Left lung (tissue), 10 donors: ENCODE measurements around the gene A2M. TPM values are rescaled to one million over a fixed set of nuclear protein-coding genes. Genes with fewer than 3 reads are reported as not detected.

ENCODE experiments used
- ATAC-seq: fragments of 200-7000 bp; cut with Tn5 transposase; one replicate; pipeline ENCODE4 v1.9.1; 2020; ENCODE audit warnings: moderate library complexity
- DNase-seq, 4 donors: peaks; one replicate each; pipeline ENCODE4 v3.0.0-alpha.2; 2013 to 2020
- H3K27ac ChIP-seq, 2 donors: fragments of 200-600 bp; sonication (generic) in 1 of 2; one replicate each; pipeline versions ENCODE4 v1.5.0 to v1.8.0; 2020 to 2021
- H3K27me3 ChIP-seq, 2 donors: fragments of 200-600 bp; sonication (generic) in 1 of 2; one replicate each; pipeline versions ENCODE4 v1.5.0 to v1.8.0; 2020 to 2021
- H3K36me3 ChIP-seq, 2 donors: fragments of 200-600 bp; sonication (generic) in 1 of 2; one replicate each; pipeline versions ENCODE4 v1.5.0 to v1.8.0; 2020 to 2021
- H3K4me1 ChIP-seq, 2 donors: fragments of 200-600 bp; one replicate each; pipeline ENCODE4 v1.8.0; 2021
- H3K4me3 ChIP-seq, 2 donors: fragments of 200-600 bp; sonication (generic) in 1 of 2; one replicate each; pipeline versions ENCODE4 v1.5.0 to v1.8.0; 2020 to 2021; ENCODE audit warnings: mild to moderate bottlenecking in 1 of 2
- H3K9me3 ChIP-seq, 2 donors: fragments of 200-600 bp; sonication (generic) in 1 of 2; one replicate each; pipeline versions ENCODE4 v1.5.0 to v1.8.0; 2020 to 2021
- intact Hi-C, 2 donors: fragments of 100-400 bp; cut with DNase I; formaldehyde crosslinking; loops; one replicate each; pipeline versions ENCODE4 v1.11.2 to v1.14.2; 2022
- polyA plus RNA-seq, 6 donors: library from polyadenylated mRNA; unstranded; fragments of 120-200 nt; gene quantifications; one replicate each; pipeline ENCODE4 v1.2.1, GENCODE V29; 2013; ENCODE audit not compliant: insufficient read length in 6 of 6
- total RNA-seq, 2 donors: library from RNA; stranded (reverse); fragmentation: NEBNext Ultra II Directional; extraction: Animal tissue kit (Norgen Biotek cat#: 25700); gene quantifications; one replicate each; pipeline ENCODE4 v1.2.1, GENCODE V29; 2021
- TF ChIP-seq, protein P1 (sequence below), 2 donors: fragments of 200-600 bp; sonication (generic) in 1 of 2; IDR thresholded peaks; one replicate each; pipeline versions ENCODE4 v1.5.0 to v1.8.0; 2021; ENCODE audit warnings: antibody characterized with exemption in 2 of 2
- donor health status: DM: no; HTN: yes; CAD: no.
- donor health status: DM: no; HTN: no; CAD: no.

The A2M gene
- total and polyA plus RNA-seq, 8 donors: 814 to 2,660 (median 2,105) TPM

DNA sequence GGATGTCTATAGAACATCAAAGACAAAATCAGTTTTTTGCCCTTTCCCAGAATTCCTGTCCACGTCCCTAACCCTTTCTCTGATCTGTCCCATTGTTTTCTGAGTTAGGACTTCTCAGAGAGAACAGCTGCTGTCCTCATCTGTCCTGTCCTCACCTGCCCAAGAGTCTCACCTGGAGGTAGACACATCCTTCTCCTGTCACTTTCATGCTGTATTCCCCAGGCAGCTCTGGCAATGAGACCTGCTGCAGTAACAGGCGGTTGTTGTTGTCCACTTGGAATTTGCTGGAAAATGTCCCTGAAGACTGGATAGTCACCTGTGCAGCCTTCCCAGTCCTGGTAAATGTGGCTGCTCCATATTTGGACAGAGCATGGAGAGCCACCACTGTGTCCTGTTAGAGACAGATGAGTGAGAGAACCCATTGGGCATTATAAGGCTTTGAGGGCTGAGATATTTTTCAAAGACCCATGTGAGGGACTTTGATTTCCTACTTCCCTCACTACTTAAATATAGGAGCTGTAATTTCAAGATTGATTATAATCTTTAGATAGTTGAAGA lies 43.2 kb downstream of the A2M start:
- H3K4me1 ChIP-seq: no peaks in the 10 kb centered on the region
- TF ChIP-seq, protein P1, sequence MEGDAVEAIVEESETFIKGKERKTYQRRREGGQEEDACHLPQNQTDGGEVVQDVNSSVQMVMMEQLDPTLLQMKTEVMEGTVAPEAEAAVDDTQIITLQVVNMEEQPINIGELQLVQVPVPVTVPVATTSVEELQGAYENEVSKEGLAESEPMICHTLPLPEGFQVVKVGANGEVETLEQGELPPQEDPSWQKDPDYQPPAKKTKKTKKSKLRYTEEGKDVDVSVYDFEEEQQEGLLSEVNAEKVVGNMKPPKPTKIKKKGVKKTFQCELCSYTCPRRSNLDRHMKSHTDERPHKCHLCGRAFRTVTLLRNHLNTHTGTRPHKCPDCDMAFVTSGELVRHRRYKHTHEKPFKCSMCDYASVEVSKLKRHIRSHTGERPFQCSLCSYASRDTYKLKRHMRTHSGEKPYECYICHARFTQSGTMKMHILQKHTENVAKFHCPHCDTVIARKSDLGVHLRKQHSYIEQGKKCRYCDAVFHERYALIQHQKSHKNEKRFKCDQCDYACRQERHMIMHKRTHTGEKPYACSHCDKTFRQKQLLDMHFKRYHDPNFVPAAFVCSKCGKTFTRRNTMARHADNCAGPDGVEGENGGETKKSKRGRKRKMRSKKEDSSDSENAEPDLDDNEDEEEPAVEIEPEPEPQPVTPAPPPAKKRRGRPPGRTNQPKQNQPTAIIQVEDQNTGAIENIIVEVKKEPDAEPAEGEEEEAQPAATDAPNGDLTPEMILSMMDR (IDR thresholded peaks at IDR 0.05): no peak
- H3K9me3 ChIP-seq: no peaks in the 10 kb centered on the region
- H3K27me3 ChIP-seq: no peaks in the 10 kb centered on the region
- no peak overlapping the region for H3K4me3 ChIP-seq
- ATAC-seq (no peak), DNase-seq (no peak)
- peaks cover 0 to 89% of the 10 kb centered on the region in 2 donors for H3K36me3 ChIP-seq
- H3K27ac ChIP-seq: no peak overlapping the region
- intact Hi-C loops: no loop called here

- ATAC-seq (no peak), DNase-seq (no peak)
- TF ChIP-seq, protein P1 (IDR thresholded peaks at IDR 0.05): no peak
- peaks cover 0 to 85% of the 10 kb centered on the region in 2 donors for H3K36me3 ChIP-seq
- H3K27ac ChIP-seq: no peak overlapping the region
- H3K9me3 ChIP-seq: no peaks in the 10 kb centered on the region
- intact Hi-C loops: no loop called here
- no peaks in the 10 kb centered on the region for H3K4me1 ChIP-seq
- no peaks in the 10 kb centered on the region for H3K27me3 ChIP-seq
- H3K4me3 ChIP-seq: no peak overlapping the region
These were observed 43.8 kb downstream of the A2M start for GRCh38 chr12:9071969-9072368.

- no peaks in the 10 kb centered on the region for H3K9me3 ChIP-seq
- H3K27me3 ChIP-seq: no peaks in the 10 kb centered on the region
- TF ChIP-seq, protein P1 (IDR thresholded peaks at IDR 0.05): no peak
- H3K27ac ChIP-seq: no peak overlapping the region
- no peaks in the 10 kb centered on the region for H3K4me1 ChIP-seq
- ATAC-seq: no peak
- DNase-seq: no peak
- intact Hi-C loops: no loop called here
- peaks cover 0 to 81% of the 10 kb centered on the region in 2 donors for H3K36me3 ChIP-seq
- no peak overlapping the region for H3K4me3 ChIP-seq
These were observed 44.2 kb downstream of the A2M start for GRCh38 chr12:9071518-9071917.

DNA sequence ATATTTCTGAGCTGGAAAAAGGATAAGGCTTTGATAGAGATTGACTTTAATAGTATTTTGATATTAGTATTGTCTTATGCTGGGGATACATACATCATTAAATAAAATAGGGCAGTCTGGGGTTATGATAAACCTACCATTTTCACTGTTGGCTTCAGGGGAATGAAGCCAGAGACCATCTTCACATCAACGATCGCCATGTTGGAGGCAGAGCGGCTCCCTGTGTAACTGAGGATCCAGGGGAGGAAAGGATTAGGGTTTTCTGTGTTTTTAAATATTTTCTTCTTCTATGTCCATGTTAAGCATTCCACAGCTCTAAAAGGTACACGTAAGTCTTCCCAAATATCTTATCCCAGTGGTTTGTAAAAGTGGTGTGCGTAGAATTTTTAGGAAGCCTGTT lies 45.4 kb downstream of the A2M start:
- DNase-seq (no peak), ATAC-seq (no peak)
- TF ChIP-seq, protein P1 (IDR thresholded peaks at IDR 0.05): no peak
- no peaks in the 10 kb centered on the region for H3K9me3 ChIP-seq
- intact Hi-C loops: no loop called here
- H3K4me1 ChIP-seq: no peaks in the 10 kb centered on the region
- H3K36me3 ChIP-seq: peaks cover 0 to 72% of the 10 kb centered on the region in 2 donors
- no peak overlapping the region for H3K27ac ChIP-seq
- no peak overlapping the region for H3K4me3 ChIP-seq
- H3K27me3 ChIP-seq: no peaks in the 10 kb centered on the region

DNA sequence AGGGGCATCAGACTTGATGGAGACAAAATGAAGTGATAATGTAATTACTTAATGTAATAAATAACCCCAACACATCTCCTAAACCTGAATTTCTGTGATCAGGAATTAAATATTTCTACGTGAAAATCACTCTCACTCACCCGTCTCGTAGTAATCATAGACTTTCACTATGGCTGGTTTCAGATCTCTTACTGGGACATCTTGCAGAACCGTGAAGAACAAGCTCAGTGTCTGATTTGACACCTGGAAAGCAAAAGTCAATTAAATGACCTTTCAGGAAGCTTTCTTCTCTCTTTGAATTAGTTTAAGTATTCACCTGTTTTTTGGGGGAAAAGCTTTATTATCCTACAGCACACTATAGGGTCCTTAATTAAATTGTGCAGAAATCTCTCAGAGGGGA lies 47.1 kb downstream of the A2M start:
- H3K4me1 ChIP-seq: peaks cover 0 to 6% of the 10 kb centered on the region in 2 donors
- no peaks in the 10 kb centered on the region for H3K9me3 ChIP-seq
- ATAC-seq: no peak
- intact Hi-C loops: loop anchor here in 1 of 2 donors (10.0 kb wide), 1 partner anchor 246 kb away; no protein-coding TSS in a partner anchor
- H3K4me3 ChIP-seq: no peak overlapping the region
- H3K27me3 ChIP-seq: peaks cover 0 to 11% of the 10 kb centered on the region in 2 donors
- TF ChIP-seq, protein P1 (IDR thresholded peaks at IDR 0.05): no peak
- H3K27ac ChIP-seq: no peak overlapping the region
- peaks cover 0 to 58% of the 10 kb centered on the region in 2 donors for H3K36me3 ChIP-seq
- DNase-seq: no peak
